ENCODE data around the gene P2RY14.

Gene P2RY14

GRCh38 chr3:151213151-151213550, 65.2 kb downstream of the P2RY14 start:
- H3K9ac ChIP-seq (ENCODE audit: low read length) = no peak overlapping the region
- H3K36me3 ChIP-seq (ENCODE audit: control insufficient read depth, insufficient read depth, low read length, severe bottlenecking) = no peaks in the 10 kb centered on the region
- peaks cover 42% of the 10 kb centered on the region for H3K4me1 ChIP-seq (ENCODE audit: control insufficient read depth, insufficient read depth, low read length)
- H3K9me3 ChIP-seq (ENCODE audit: control insufficient read depth, low read length) = no peaks in the 10 kb centered on the region
- DNase-seq (ENCODE audit: low read depth) = no peak
- H3K27me3 ChIP-seq (replicated peaks; ENCODE audit: control insufficient read depth, insufficient read depth, low read length) = no peaks in the 10 kb centered on the region
- no peak overlapping the region for H3K4me3 ChIP-seq (ENCODE audit: low read length)

GRCh38 chr3:151210676-151211381, 67.5 kb downstream of the P2RY14 start:
- H3K9me3 ChIP-seq (ENCODE audit: control insufficient read depth, low read length) = no peaks in the 10 kb centered on the region
- peaks cover 31% of the 10 kb centered on the region for H3K4me1 ChIP-seq (ENCODE audit: control insufficient read depth, insufficient read depth, low read length)
- DNase-seq (ENCODE audit: low read depth) = no peak
- H3K36me3 ChIP-seq (ENCODE audit: control insufficient read depth, insufficient read depth, low read length, severe bottlenecking) = no peaks in the 10 kb centered on the region
- no peak overlapping the region for H3K4me3 ChIP-seq (ENCODE audit: low read length)
- H3K9ac ChIP-seq (ENCODE audit: low read length) = no peak overlapping the region
- H3K27me3 ChIP-seq (replicated peaks; ENCODE audit: control insufficient read depth, insufficient read depth, low read length) = no peaks in the 10 kb centered on the region

- no peak overlapping the region for H3K9ac ChIP-seq (ENCODE audit: low read length)
- no peaks in the 10 kb centered on the region for H3K36me3 ChIP-seq (ENCODE audit: control insufficient read depth, insufficient read depth, low read length, severe bottlenecking)
- H3K4me3 ChIP-seq (ENCODE audit: low read length) = no peak overlapping the region
- H3K9me3 ChIP-seq (ENCODE audit: control insufficient read depth, low read length) = no peaks in the 10 kb centered on the region
- no peaks in the 10 kb centered on the region for H3K27me3 ChIP-seq (replicated peaks; ENCODE audit: control insufficient read depth, insufficient read depth, low read length)
- peaks cover 26% of the 10 kb centered on the region for H3K4me1 ChIP-seq (ENCODE audit: control insufficient read depth, insufficient read depth, low read length)
- DNase-seq (ENCODE audit: low read depth) = no peak
Measured at GRCh38 chr3:151209654-151210053, 68.7 kb downstream of the P2RY14 start.

GRCh38 chr3:151206201-151206600, 72.1 kb downstream of the P2RY14 start:
- Histone ChIP-seq H3K9me3 (ENCODE audit: control insufficient read depth, low read length) (no peaks in the 10 kb centered on the region), H3K36me3 (ENCODE audit: control insufficient read depth, insufficient read depth, low read length, severe bottlenecking) (no peaks in the 10 kb centered on the region), H3K27me3 (replicated peaks; ENCODE audit: control insufficient read depth, insufficient read depth, low read length) (no peaks in the 10 kb centered on the region), H3K4me1 (ENCODE audit: control insufficient read depth, insufficient read depth, low read length) (peaks cover 21% of the 10 kb centered on the region), H3K4me3 (ENCODE audit: low read length) (no peak overlapping the region), H3K9ac (ENCODE audit: low read length) (no peak overlapping the region)
- no peak for DNase-seq (ENCODE audit: low read depth)

- Histone ChIP-seq H3K9me3 (ENCODE audit: control insufficient read depth, low read length) (no peaks in the 10 kb centered on the region), H3K9ac (ENCODE audit: low read length) (no peak overlapping the region), H3K4me3 (ENCODE audit: low read length) (no peak overlapping the region), H3K36me3 (ENCODE audit: control insufficient read depth, insufficient read depth, low read length, severe bottlenecking) (no peaks in the 10 kb centered on the region), H3K4me1 (ENCODE audit: control insufficient read depth, insufficient read depth, low read length) (peaks cover 14% of the 10 kb centered on the region), H3K27me3 (replicated peaks; ENCODE audit: control insufficient read depth, insufficient read depth, low read length) (no peaks in the 10 kb centered on the region)
- DNase-seq (ENCODE audit: low read depth) = no peak
Measured at GRCh38 chr3:151205482-151205881, 72.9 kb downstream of the P2RY14 start.

GRCh38 chr3:151204530-151205402, 73.6 kb downstream of the P2RY14 start:
- no peaks in the 10 kb centered on the region for H3K36me3 ChIP-seq (ENCODE audit: control insufficient read depth, insufficient read depth, low read length, severe bottlenecking)
- H3K9ac ChIP-seq (ENCODE audit: low read length) = no peak overlapping the region
- DNase-seq (ENCODE audit: low read depth) = no peak
- peaks cover 12% of the 10 kb centered on the region for H3K4me1 ChIP-seq (ENCODE audit: control insufficient read depth, insufficient read depth, low read length)
- no peaks in the 10 kb centered on the region for H3K27me3 ChIP-seq (replicated peaks; ENCODE audit: control insufficient read depth, insufficient read depth, low read length)
- no peaks in the 10 kb centered on the region for H3K9me3 ChIP-seq (ENCODE audit: control insufficient read depth, low read length)
- no peak overlapping the region for H3K4me3 ChIP-seq (ENCODE audit: low read length)

GRCh38 chr3:151203051-151203420, 75.3 kb downstream of the P2RY14 start, which contains the start of gene GPR171:
TSS of gene GPR171 (minus strand) at chr3:151203216. CDS start at chr3:151199386, 3,830 bp downstream.
- no peak within 1 kb of the TSS for H3K9ac ChIP-seq (ENCODE audit: low read length)
- no peaks in the 10 kb centered on the region for H3K27me3 ChIP-seq (replicated peaks; ENCODE audit: control insufficient read depth, insufficient read depth, low read length)
- H3K9me3 ChIP-seq (ENCODE audit: control insufficient read depth, low read length) = no peaks in the 10 kb centered on the region
- H3K4me3 ChIP-seq (ENCODE audit: low read length) = no peak within 1 kb of the TSS
- peaks cover 13% of the 10 kb centered on the region for H3K4me1 ChIP-seq (ENCODE audit: control insufficient read depth, insufficient read depth, low read length)
- H3K36me3 ChIP-seq (ENCODE audit: control insufficient read depth, insufficient read depth, low read length, severe bottlenecking) = no peaks in the 10 kb centered on the region
- DNase-seq (ENCODE audit: low read depth) = no peak

GRCh38 chr3:151201051-151201730, 77.2 kb downstream of the P2RY14 start:
- H3K9me3 ChIP-seq (ENCODE audit: control insufficient read depth, low read length) = no peaks in the 10 kb centered on the region

GRCh38 chr3:151200586-151200985, 77.8 kb downstream of the P2RY14 start:
- H3K36me3 ChIP-seq (ENCODE audit: control insufficient read depth, insufficient read depth, low read length, severe bottlenecking) = no peaks in the 10 kb centered on the region
- H3K4me1 ChIP-seq (ENCODE audit: control insufficient read depth, insufficient read depth, low read length) = peaks cover 4% of the 10 kb centered on the region
- H3K9ac ChIP-seq (ENCODE audit: low read length) = no peak overlapping the region
- no peaks in the 10 kb centered on the region for H3K9me3 ChIP-seq (ENCODE audit: control insufficient read depth, low read length)
- DNase-seq (ENCODE audit: low read depth) = no peak
- no peaks in the 10 kb centered on the region for H3K27me3 ChIP-seq (replicated peaks; ENCODE audit: control insufficient read depth, insufficient read depth, low read length)
- H3K4me3 ChIP-seq (ENCODE audit: low read length) = no peak overlapping the region

More at GRCh38 chr3:151201051-151201730, 77.2 kb downstream of the P2RY14 start:
- no peaks in the 10 kb centered on the region for H3K36me3 ChIP-seq (ENCODE audit: control insufficient read depth, insufficient read depth, low read length, severe bottlenecking)
- H3K4me3 ChIP-seq (ENCODE audit: low read length) = no peak overlapping the region
- peaks cover 4% of the 10 kb centered on the region for H3K4me1 ChIP-seq (ENCODE audit: control insufficient read depth, insufficient read depth, low read length)
- no peaks in the 10 kb centered on the region for H3K27me3 ChIP-seq (replicated peaks; ENCODE audit: control insufficient read depth, insufficient read depth, low read length)
- no peak for DNase-seq (ENCODE audit: low read depth)
- no peak overlapping the region for H3K9ac ChIP-seq (ENCODE audit: low read length)

- Histone ChIP-seq H3K9me3 (ENCODE audit: control insufficient read depth, low read length) (no peaks in the 10 kb centered on the region), H3K36me3 (ENCODE audit: control insufficient read depth, insufficient read depth, low read length, severe bottlenecking) (no peaks in the 10 kb centered on the region), H3K9ac (ENCODE audit: low read length) (no peak overlapping the region), H3K27me3 (replicated peaks; ENCODE audit: control insufficient read depth, insufficient read depth, low read length) (no peaks in the 10 kb centered on the region), H3K4me3 (ENCODE audit: low read length) (no peak overlapping the region), H3K4me1 (ENCODE audit: control insufficient read depth, insufficient read depth, low read length) (peaks cover 4% of the 10 kb centered on the region)
- DNase-seq (ENCODE audit: low read depth) = no peak
Measured at GRCh38 chr3:151199554-151200438, 78.5 kb downstream of the P2RY14 start.

Measured in adipocyte (in vitro differentiated cells).